Measurements from ENCODE around the gene ATP2C2.

GRCh38 chr16:84414789-84415326 lies 46.5 kb downstream of the ATP2C2 start:
- no peak for TF ChIP-seq EZH2 (IDR thresholded peaks at IDR 0.05; ENCODE audit: low read length, missing control alignments)
- TF ChIP-seq CTCF (conservative IDR thresholded peaks at IDR 0.05 in 1 of 2, IDR thresholded peaks at IDR 0.05 in 1 of 2; ENCODE audit: low read depth in 1 of 2, low read length in 2 of 2) = no peak

All from fibroblast of lung (primary cell).